Measurements from ENCODE around the gene NUP210.

The NUP210 gene

GRCh38 chr3:13274125-13274524, 146.0 kb downstream of the NUP210 start:
- no peak overlapping the region for H3K4me3 ChIP-seq (ENCODE audit: low read length)
- TF ChIP-seq CTCF (conservative IDR thresholded peaks at IDR 0.05; ENCODE audit: low read length) = no peak
- no peak for DNase-seq (ENCODE audit: low read depth)

- TF ChIP-seq CTCF (conservative IDR thresholded peaks at IDR 0.05; ENCODE audit: low read length) = no peak
- no peak for DNase-seq (ENCODE audit: low read depth)
Observed at GRCh38 chr3:13273604-13274105, 146.5 kb downstream of the NUP210 start.

GRCh38 chr3:13272831-13273603, 147.1 kb downstream of the NUP210 start:
- no peak for DNase-seq (ENCODE audit: low read depth)
- H3K4me3 ChIP-seq (ENCODE audit: low read length) = no peak overlapping the region
- TF ChIP-seq CTCF (conservative IDR thresholded peaks at IDR 0.05; ENCODE audit: low read length) = no peak

More at GRCh38 chr3:13273604-13274105, 146.5 kb downstream of the NUP210 start:
- no peak overlapping the region for H3K4me3 ChIP-seq (ENCODE audit: low read length)

- H3K4me3 ChIP-seq (ENCODE audit: low read length) = no peak overlapping the region
- TF ChIP-seq CTCF (conservative IDR thresholded peaks at IDR 0.05; ENCODE audit: low read length) = no peak
- no peak for DNase-seq (ENCODE audit: low read depth)
Observed at GRCh38 chr3:13269711-13270378, 150.3 kb downstream of the NUP210 start.

GRCh38 chr3:13268961-13269441, 151.1 kb downstream of the NUP210 start:
- no peak overlapping the region for H3K4me3 ChIP-seq (ENCODE audit: low read length)
- no peak for TF ChIP-seq CTCF (conservative IDR thresholded peaks at IDR 0.05; ENCODE audit: low read length)
- no peak for DNase-seq (ENCODE audit: low read depth)

- DNase-seq (ENCODE audit: low read depth) = no peak
- TF ChIP-seq CTCF (conservative IDR thresholded peaks at IDR 0.05; ENCODE audit: low read length) = no peak
Observed at GRCh38 chr3:13268120-13268519, 152.0 kb downstream of the NUP210 start.

More at GRCh38 chr3:13268120-13268519, 152.0 kb downstream of the NUP210 start:
- no peak overlapping the region for H3K4me3 ChIP-seq (ENCODE audit: low read length)

Data from AG10803 (cell line).